Astrocyte (in vitro differentiated cells and primary cell): Measurements from ENCODE around the gene GAS2L1.

Source experiments
- EZH2 ChIP-seq: IDR thresholded peaks from 2 replicates; pipeline ENCODE4 v1.6.1; 2012; ENCODE audit warnings: mild to moderate bottlenecking, low read length, inconsistent platforms; ENCODE audit not compliant: insufficient read depth
- TF ChIP-seq, protein P1 (sequence below): IDR thresholded peaks from 2 replicates; pipeline ENCODE4 v1.5.1; 2011; ENCODE audit warnings: low read depth, mild to moderate bottlenecking, inconsistent platforms, low read length, moderate library complexity; ENCODE audit not compliant: insufficient read depth

DNA sequence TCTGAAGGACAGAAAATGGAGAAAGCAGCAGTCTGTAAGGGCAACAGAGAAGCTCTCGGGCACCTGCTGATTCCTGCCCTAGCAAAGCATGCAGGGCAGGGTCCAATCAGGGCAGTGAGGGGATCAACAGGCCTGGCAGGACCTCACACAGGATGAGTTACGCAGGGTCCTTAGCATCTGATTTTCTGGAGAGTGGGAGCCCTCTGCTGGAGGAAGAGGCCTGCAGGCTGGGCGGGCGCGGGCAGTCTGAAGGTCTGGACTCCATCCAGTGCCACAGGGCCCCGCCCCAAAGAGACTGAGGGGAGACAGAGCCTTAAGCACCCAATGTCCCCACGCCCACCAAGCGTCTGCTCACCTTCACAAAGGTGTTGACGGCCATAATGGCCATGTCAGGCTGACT is 53.0 kb downstream of the GAS2L1 start:
- TF ChIP-seq, protein P1, sequence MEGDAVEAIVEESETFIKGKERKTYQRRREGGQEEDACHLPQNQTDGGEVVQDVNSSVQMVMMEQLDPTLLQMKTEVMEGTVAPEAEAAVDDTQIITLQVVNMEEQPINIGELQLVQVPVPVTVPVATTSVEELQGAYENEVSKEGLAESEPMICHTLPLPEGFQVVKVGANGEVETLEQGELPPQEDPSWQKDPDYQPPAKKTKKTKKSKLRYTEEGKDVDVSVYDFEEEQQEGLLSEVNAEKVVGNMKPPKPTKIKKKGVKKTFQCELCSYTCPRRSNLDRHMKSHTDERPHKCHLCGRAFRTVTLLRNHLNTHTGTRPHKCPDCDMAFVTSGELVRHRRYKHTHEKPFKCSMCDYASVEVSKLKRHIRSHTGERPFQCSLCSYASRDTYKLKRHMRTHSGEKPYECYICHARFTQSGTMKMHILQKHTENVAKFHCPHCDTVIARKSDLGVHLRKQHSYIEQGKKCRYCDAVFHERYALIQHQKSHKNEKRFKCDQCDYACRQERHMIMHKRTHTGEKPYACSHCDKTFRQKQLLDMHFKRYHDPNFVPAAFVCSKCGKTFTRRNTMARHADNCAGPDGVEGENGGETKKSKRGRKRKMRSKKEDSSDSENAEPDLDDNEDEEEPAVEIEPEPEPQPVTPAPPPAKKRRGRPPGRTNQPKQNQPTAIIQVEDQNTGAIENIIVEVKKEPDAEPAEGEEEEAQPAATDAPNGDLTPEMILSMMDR = peak; percentile 55
- no peak for TF ChIP-seq EZH2
